SKM-1 (cell line): ENCODE data around the gene SLC38A2.
A peak's percentile ranks its signal among the peaks of the same experiment; 100 is the strongest.

Experiments used
- DNase-seq: peaks from one replicate; lab custom pipeline; 2025; ENCODE audit not compliant: unreplicated experiment; lab: John Stamatoyannopoulos, UW

Gene SLC38A2

DNA sequence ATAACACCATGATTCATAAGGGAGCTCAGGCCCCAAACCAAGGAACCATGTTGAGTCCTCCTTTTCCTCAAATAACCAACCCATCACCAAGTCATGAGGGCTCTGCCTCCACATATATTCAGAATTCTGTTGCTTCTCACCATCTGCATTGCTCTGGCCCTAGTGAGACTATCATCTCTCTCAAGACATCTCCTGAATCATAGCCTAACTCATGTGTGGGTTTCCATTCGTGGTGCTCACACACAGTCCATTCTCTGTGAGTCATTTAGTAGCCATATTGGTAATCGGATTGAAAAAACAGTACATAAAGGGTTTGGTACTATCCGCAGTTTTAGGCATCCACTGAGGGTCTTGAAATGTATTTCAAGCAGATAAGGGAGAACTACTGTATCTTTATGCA lies 5.1 kb upstream of the SLC38A2 start:
- DNase-seq: no peak

DNA sequence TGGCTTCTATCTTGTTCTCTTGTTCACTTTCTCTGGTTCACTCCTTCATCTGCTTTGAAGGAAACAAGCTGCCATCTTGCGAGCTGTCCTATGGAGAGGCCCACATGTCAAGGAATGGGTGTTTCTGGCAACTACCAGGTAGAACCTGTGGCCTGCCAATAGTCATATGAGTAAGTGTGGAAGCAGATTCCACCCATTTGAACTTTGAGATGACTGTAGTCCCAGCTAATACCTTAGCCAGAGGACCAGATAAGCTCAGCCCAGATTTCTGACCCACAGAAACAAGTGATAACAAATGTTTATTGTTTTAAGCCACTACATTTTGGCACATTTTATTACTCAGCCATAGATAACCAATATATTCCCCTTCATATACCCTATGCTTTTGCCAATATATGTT lies 4.0 kb upstream of the SLC38A2 start:
- DNase-seq: no peak

DNA sequence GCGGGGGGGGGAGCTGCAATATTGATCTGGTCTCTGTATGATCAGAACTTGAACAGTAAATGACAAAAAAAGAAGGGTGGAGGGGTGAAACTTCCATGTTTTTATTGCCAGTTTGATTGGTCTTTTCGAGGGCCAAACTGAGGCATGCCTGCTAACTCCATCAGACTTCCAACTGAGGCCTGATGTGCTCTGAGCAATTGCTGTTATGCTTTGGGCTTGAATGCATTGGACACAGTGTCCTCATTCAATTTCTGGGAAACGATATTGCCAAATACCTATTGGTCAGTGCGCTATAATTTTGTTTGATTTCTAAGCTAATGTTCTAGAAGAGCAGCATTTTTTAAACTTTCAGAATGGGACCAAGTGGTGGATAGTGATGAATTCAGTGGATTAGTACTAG lies 2.1 kb upstream of the SLC38A2 start:
- no peak for DNase-seq

DNA sequence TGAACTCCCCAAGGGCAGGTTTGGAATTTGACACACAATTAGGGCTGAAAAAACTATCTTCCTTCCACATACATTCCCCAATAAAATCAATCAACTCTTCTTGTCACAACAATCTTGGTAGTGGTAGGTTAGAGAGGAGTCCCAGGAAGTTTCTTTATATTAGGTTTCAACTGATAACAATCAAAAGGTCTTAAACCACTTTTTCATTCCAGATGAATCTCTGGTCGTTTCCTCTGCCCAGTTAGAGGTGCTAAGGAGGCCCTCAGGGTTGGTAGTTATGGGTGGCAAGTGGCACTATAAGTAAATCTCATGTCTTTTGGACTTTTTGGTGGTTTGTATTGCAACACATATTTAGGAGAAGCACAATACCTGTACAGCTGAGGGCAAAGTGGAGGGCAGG lies 1.7 kb upstream of the SLC38A2 start:
- no peak for DNase-seq

DNA sequence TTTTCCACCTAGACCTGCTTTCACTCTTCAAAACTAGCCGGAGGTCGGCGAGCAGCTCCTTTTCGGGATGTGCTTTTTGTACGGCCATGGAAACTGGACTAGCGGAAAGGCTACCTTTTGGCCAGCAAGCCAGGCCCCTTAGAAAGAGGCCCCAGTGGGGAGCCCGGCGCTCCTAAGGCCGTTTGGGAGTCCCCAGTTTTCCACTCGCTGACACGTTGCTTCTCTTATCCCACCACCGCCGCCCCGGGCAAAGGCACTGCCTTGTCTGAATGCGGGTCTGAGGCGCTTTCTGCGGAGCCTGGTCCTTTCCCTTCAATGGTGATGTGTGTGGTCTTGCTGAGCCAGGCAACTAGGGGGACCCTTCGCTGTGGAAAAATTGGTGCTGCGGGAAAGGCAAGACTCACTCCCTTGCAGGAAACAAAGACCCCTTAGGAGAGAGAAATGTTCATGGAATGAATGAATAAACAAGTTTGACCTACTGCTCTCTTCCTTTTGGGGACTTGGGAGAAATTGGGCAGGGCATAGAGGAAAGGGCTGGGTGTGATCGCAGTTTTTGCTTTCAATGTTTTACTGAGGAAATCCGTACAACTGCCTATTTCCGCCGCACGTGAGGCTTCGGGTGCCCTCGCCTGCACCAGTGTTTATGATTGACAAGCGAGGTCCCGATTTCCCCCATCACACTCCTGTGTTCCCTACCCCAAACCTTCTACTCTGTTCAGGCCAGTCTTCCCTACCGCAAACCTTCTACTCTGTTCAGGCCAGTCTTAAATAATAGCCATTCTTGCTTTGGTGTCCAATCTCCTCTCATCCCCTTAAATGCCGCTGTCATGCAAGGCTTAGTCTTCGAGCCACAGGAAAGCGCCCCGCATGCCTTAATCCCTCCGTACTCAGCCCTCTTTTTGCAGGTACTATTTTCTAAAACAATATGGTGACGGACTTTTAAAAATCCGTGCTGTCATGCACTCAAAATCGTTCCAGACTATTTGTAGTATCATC lies 1.0 kb upstream of the SLC38A2 start:
- DNase-seq: no peak

DNA sequence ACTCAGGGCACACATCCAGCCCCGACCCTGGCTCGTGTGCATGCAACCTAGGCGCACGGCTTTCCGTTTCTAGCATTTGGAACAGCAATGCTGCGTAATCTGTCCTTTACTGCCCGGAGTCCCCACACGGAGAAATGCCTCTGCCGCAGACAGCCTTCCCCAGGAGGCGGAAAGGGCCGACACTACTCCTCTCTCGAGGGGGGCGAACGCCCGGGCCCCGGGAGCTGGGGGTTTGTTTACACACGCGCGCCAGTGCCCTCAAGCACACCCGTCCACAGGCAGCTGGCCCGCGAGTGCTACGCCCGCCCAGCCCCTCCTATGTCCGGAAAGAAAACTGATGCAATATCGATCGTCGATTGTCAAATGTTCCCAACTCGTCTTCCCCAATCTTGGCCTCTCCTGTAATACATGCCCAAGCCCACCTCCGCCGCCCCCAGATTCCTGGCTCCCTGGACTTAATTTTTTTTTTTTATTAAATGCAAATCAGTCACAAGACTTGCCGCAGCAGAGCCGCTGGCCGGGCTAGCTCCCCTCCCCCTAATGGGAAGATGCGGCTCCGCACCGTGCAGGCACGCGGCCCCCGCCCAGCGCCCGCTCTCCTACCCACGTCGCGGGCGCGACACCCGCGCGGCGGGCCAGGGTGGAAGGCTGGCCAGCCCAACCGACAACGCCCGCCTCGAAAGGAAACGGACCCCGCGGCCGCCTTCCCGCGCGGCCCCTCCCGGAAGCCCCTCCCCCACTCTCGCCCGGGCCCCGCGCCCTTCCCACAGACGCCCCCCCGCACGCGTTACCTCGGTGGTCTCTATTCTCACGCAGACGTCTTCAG lies 642 bp downstream of the SLC38A2 start:
- no peak for DNase-seq

DNA sequence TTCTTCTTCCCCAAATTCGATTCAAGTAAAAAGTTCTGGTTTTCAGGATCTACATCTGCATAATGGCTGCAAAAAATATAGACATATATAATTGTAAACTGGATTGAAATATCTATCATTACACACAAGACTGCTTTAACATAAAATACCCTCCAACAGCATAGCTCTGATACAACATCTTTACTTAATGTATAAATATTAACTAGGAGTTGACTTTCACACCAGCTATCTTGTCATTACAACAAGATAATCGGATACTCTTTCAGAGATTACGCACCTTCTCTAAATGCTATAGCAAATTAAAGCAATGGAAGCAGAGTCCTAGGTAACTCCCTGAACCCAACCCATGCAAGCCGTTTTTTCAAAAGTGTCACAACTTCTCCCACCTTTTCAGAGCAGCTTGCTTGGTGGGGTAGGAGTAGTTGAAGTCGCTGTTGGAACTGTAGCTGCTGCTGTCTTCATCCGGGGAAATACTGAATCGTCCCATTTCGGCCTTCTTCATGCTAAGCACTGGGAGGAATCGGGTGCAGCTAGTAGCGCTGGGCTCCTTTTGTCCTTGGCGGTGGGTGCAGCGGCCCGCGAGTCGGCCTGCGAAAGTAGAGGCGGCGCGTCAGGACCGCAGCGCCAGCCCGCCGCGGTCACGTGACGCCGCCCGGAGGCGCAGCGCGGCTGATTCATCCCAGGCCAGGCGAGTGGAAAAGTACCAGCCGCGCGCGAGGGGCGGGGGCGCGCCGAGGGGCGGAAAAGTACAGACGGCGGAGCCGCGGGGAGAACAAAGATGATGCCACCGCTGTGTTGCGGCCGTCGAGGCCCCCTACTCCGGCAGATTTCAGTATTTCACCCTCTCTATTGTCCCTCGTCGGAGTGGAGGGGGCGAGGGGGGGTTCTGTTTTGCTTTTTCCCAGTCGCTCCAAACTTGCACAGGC lies 1.5 kb downstream of the SLC38A2 start:
- DNase-seq: peak; percentile 18

DNA sequence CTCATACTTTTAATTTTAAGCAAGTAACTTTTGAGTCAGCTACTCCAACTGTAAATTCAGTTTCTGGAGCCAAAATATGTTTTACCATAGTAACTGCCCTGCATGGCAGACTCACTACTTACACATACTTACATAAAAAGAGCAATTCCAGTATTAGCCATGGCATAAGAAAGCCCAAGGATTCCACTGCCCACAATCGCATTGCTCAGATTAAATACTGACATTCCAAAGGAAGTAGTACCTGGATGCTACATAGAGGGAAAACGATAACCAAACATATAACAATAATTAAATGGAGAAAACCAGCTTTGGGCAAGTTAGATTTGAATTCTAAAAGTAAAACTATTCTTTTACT lies 2.2 kb downstream of the SLC38A2 start:
- no peak for DNase-seq

DNA sequence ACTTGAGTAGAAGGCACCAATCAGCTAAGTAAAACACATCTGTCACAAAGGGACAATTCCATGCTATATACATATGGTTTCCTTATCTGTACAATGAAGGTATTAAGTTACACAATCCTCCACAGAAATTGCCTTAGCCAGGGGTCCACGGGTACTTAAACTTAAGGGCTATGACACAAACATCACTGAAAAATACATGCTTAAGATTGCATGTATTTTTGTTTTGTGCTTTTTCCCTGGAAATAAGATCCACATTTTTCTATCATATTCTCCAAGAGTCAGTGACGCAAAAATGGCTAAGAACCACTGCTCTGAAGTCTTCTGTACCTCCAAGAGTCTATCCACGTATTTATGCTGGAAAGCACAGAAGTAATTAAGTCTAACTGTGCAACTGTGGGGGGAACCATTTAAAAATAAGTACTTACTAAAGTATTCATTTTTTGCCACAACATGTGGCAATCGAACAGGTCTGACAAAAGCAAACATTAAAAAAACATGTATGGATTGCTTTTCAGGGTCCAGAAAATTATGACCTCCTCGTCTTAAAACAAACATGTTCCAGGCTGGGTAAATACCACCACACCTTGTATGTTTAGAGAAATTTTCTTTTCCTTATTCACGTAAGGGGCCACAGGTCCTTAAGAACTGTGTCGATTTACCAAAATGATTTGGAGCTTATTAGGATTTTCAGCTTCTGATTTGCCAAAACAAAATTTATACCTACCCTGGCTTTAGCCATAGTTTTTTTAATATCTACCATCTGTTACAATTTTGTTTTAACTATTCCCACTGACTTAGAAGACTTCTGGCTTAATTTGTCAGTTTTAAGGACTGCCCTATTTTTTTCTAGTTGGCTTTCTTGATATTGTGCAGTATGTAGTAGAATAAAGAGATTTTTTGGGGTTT lies 2.8 kb downstream of the SLC38A2 start:
- DNase-seq: no peak

DNA sequence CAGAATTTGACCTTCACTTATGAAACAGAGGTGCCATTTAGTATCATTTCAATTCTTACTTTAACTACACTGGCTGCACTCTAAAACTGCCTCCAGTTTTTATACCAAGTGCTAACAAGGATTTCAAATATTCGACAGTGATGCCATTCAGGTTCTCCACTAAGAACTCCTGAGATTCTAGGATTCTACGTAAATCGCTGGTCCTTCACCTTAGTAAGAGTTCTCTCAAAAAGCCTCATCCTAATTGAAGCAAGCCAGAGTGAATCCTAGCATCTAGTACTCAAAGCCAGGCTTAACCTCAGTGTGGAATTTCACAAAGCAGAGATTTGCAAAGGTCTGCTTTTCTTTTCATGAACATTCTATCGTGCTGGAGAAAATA lies 3.5 kb downstream of the SLC38A2 start:
- DNase-seq: no peak

DNA sequence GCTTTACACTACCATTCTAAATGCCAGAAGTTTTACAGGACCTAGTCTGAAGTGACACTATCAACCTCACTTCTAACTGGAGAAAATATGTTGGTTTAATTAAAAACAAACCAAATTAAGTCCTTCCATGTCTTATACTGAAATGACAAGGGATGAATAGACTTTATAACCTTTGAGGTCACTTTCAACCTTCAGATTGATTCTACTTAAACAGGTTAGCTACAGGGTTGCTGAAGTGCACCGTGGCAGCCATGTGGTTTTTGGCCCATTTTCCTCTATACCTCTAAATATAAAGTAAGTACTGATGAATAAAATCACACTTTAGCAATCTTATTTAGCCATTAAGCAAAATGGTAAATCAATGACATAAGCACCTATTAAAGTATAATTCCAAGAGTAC lies 3.9 kb downstream of the SLC38A2 start:
- no peak for DNase-seq

DNA sequence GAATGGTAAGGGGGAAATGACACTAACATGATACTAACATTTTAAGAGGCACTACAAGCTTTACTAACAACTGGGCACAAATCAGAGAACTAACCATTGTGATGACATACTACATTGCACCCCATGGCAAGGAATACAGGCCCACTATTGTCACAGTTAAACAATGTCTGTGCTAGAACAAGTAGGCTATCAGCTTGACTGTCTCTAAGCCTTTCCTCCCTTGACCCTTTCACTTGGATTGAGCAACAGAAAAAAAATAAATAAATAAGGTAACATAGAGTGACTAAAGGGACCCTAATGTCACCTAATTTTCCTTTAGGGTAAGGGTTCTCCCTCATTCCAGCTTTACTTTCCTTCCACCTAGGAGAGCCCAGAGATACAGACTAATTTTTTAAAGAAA lies 4.4 kb downstream of the SLC38A2 start:
- DNase-seq: no peak

DNA sequence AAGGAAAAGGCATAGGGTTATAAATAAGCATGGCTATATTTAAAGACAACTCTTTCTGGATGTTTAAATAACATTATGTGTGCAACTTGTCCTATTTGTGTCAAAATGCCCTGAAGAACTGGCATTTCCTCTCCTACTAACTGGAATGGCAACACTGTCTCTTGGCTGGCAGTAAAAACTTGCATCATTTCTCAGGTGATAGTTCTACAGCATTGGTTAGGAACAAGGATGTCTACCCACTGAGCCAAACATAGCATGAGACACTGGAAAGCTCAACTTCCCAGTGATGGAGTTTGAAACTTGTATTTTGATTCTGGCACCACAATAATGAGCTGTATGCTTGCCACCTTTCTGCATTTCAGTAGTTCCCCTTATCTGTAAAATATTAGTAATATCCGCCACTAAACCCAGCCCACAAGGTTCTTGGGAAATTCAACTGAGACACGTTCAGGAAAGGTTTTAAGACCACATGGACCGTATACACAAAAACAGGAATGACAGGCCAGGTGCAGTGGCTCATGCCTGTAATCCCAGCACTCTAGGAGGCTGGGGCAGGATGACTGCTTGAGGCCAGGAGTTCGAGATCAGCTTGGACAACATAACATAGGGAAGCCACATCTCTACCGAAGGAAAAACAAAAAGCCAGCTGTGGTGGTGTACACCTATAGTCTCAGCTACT lies 5.1 kb downstream of the SLC38A2 start:
- DNase-seq: no peak

DNA sequence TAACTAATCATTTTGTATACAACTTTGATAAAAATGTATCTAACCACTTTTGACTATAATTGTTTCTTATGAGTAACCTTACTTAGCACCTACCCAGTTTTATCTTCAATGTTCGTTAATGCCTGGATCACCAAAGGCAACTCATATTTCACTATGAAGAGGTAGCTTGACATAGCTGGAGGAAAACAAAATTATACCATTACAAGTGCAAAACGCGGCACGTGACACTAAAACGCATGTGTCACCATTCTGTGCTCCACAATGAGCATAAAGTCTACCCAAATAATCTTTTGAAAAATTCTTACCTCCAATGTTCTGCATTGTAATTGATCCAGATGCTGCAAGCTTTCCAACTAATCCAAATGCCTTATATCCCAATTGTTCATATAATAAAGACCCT lies 5.8 kb downstream of the SLC38A2 start:
- no peak for DNase-seq

DNA sequence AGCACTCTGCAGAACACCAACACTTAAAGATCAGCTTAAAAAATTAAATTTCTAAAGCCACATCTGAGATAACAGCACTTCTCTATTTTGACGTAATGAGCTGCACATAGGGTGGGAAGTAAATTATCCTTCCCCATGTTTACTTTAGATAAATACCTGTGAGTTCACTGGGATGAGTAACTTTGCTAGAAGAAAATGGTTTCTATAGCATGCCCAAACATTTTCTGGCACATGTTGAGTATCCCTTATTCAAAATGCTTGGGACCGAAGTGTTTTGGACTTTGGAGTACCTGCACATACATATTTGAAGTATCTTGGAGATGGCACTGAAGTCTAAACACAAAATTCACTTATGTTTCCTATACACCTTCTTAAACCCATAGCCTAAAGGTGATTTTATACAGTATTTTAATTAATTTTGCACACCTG lies 6.6 kb downstream of the SLC38A2 start:
- no peak for DNase-seq

DNA sequence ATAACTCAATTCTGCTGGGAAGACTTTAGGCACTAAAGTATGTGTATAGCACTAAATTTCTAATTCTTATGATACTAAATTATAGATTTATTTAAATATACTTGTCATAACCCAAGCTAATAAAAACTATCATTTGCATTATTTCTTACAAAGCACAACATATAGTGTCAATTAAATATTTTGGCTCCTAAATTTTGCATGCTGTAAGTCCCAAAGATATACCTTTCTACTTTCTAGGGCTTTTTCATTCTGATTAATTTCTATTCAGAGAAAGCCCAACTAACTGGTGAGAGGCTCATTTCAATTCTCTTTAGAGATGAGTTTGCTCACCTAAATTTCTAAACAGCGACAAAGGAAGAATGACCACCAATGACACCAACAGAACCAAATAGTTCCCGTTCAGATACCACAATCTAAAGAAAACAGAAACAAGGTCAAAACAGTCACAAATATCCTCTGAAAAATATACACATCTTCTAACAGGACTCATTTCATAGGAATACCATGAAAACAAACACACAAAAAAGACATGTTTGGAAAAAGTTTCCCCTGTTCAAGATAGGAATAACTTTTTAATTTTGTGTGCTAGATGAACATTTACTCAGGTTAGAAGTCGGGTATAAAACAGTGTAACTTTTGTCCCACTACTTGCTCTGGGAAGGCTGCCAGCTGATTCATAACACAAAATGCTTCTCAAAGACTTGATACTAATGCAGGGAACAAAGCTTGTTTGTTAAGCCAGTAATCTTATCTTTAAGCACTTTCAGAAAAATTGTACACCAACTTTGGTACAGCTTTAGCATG lies 7.6 kb downstream of the SLC38A2 start:
- no peak for DNase-seq

DNA sequence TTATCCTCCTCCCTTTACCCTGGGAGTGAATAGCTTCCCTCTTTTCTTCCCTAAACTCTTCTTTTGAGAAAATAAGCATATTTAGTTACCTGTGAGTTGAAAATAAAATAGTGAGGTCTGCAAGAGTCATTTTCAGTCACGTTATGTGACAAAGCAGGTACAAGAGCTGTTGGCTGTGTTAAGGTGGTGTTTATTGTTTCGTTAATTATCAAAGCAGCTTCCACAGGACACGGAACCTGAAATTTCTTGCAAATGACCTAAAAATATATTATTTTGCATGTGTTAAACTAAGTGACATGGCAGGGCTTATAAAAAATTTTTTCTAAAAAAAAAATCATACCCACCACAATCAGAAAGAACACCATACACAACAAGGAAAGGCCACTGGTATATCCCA lies 8.3 kb downstream of the SLC38A2 start:
- DNase-seq: no peak

DNA sequence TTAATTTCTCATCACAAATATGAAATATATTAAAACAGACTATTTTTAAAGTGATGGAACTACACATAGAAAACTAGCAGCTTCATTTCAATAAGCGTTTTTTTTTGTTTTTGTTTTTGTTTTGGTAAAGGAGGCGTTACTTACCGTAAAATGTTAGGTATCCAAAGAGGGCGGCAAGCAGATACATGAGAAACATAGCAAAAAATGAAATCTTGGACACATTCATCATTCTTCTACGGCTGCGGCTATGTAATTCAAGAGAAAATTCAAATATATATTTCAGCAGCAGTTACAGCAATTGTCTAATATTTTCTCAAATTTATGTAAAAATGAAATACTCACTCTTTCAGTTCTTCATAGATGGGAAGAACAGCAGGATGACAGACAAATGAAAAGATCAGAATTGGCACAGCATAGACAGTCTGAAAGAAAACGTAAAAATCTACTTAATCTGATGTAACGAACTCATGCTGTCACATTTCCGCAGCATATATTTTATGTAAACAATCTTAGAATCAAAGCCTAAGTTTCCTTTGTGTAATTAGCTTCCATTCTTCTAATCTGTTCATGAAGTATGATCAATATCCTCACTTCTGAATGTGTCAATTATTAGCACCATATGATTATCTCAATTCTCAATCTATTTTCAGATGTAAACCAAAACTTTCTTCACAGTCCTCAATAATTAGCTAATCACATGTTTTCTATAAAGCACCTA lies 8.8 kb downstream of the SLC38A2 start:
- DNase-seq: no peak
